Gastroesophageal sphincter (tissue), 4 donors: ENCODE data around the gene ZNF74. TPM values are rescaled to one million over a fixed set of nuclear protein-coding genes. Genes with fewer than 3 reads are reported as not detected.
"Not testable (repeated sequence)": the region's sequence is repeated elsewhere in the genome, so short reads cannot be mapped to it uniquely, and the experiment has no call there.

Experiments
- ATAC-seq: fragments of 150-250 bp; one replicate; pipeline ENCODE4 v1.9.1; 2016; ENCODE audit warnings: mild to moderate bottlenecking, moderate library complexity
- H3K27ac ChIP-seq, 4 donors: fragments of 200-600 bp; sonication (generic) in 3 of 4; 1 replicate in 3 of 4; 2 replicates in 1 of 4; pipeline ENCODE4 v1.5.1; 2016 to 2019
- H3K27me3 ChIP-seq: fragments of 200-600 bp; sonication (generic); one replicate; pipeline ENCODE4 v1.5.1; 2019
- H3K36me3 ChIP-seq, 2 donors: fragments of 200-600 bp; sonication (generic); one replicate each; pipeline ENCODE4 v1.5.1; 2019; ENCODE audit warnings: control low read depth in 1 of 2
- H3K4me1 ChIP-seq, 3 donors: fragments of 200-600 bp; sonication (generic); 1 replicate in 2 of 3; 2 replicates in 1 of 3; pipeline ENCODE4 v1.5.1; 2016 to 2019; ENCODE audit warnings: control low read depth in 2 of 3
- H3K4me3 ChIP-seq, 2 donors: fragments of 200-600 bp; sonication (generic); one replicate each; pipeline ENCODE4 v1.5.1; 2019; ENCODE audit warnings: mild to moderate bottlenecking in 1 of 2, moderate library complexity in 1 of 2
- H3K9me3 ChIP-seq, 3 donors: fragments of 200-600 bp; sonication (generic); one replicate each; pipeline ENCODE4 v1.5.1; 2017 to 2019; ENCODE audit warnings: control low read depth in 2 of 3
- CTCF ChIP-seq, 4 experiments: fragments of 200-600 bp in 2 of 4; fragments of 450-650 bp in 2 of 4; sonication (generic) in 1 of 4; IDR thresholded peaks; one replicate each; pipeline ENCODE4 v1.5.1; 2017 to 2019; ENCODE audit warnings: antibody characterized with exemption in 4 of 4, mild to moderate bottlenecking in 2 of 4, moderate library complexity in 2 of 4
- EP300 ChIP-seq: sonication (generic); formaldehyde crosslinking; IDR thresholded peaks from one replicate; pipeline ENCODE4 v1.6.1; 2017; ENCODE audit warnings: antibody characterized with exemption, mild to moderate bottlenecking
- POLR2A ChIP-seq, 2 donors: fragments of 450-650 bp; IDR thresholded peaks; one replicate each; pipeline ENCODE4 v1.6.1; 2017; ENCODE audit warnings: antibody characterized with exemption in 2 of 2, mild to moderate bottlenecking in 2 of 2, moderate library complexity in 1 of 2
- POLR2AphosphoS5 ChIP-seq: sonication (generic); formaldehyde crosslinking; IDR thresholded peaks from one replicate; pipeline ENCODE4 v1.6.1; 2017; ENCODE audit warnings: antibody characterized with exemption
- WGBS, 2 donors: methylation state at CpG; one replicate each; pipeline ENCODE4 v1.1.5; 2018; ENCODE audit warnings: low coverage in 1 of 2; 5-methylcytosine and 5-hydroxymethylcytosine counted together
- total RNA-seq, 4 donors: library from RNA; depleted of rRNA; stranded (reverse); fragments of >200 nt; gene quantifications; one replicate each; pipeline ENCODE4 v1.1.0, GENCODE V29; 2016

ZNF74 gene
- total RNA-seq, 4 donors from 2014 or later, result 8.6 to 19.9 (median 11.1) TPM

- Histone ChIP-seq H3K27ac (no peak overlapping the region), H3K4me3 (no peak overlapping the region), H3K4me1 (no peaks in the 10 kb centered on the region), H3K36me3 (peaks cover 0 to 42% of the 10 kb centered on the region in 2 donors), H3K9me3 (no peaks in the 10 kb centered on the region), H3K27me3 (no peaks in the 10 kb centered on the region)
- WGBS, 2 donors, result 87% methylated on average over 4 of the region's 4 CpGs; no CpG with 5 or more reads in 1 of the 2 donors
- no peak for ATAC-seq
- TF ChIP-seq CTCF (IDR thresholded peaks at IDR 0.05), result no peak
- TF ChIP-seq EP300, result no peak
- TF ChIP-seq POLR2AphosphoS5, result no peak
- no peak for TF ChIP-seq POLR2A (IDR thresholded peaks at IDR 0.05)
Observed at GRCh38 chr22:20408891-20409290, 14.9 kb downstream of the ZNF74 start.

GRCh38 chr22:20409385-20409784 lies 15.4 kb downstream of the ZNF74 start:
- 92% methylated on average over 3 of the region's 3 CpGs; no CpG with 5 or more reads in 1 of the 2 donors for WGBS, 2 donors
- not testable (repeated sequence) for ATAC-seq

GRCh38 chr22:20412474-20413216 lies 18.7 kb downstream of the ZNF74 start:
- H3K27ac ChIP-seq, result no peak overlapping the region
- H3K36me3 ChIP-seq, result peaks cover 0 to 4% of the 10 kb centered on the region in 2 donors
- no peak for TF ChIP-seq EP300
- no peak for TF ChIP-seq POLR2AphosphoS5
- no peak for TF ChIP-seq CTCF (IDR thresholded peaks at IDR 0.05)
- TF ChIP-seq POLR2A (IDR thresholded peaks at IDR 0.05), result no peak
- WGBS, 2 donors, result 56 to 70% methylated on average over 7 to 10 of the region's 10 CpGs
- H3K9me3 ChIP-seq, result no peaks in the 10 kb centered on the region
- no peaks in the 10 kb centered on the region for H3K27me3 ChIP-seq
- ATAC-seq, result no peak
- H3K4me3 ChIP-seq, result no peak overlapping the region
- no peaks in the 10 kb centered on the region for H3K4me1 ChIP-seq

More at GRCh38 chr22:20409385-20409784, 15.4 kb downstream of the ZNF74 start:
- not testable (repeated sequence) for H3K27me3 ChIP-seq, H3K4me3 ChIP-seq, H3K4me1 ChIP-seq, H3K27ac ChIP-seq, H3K9me3 ChIP-seq
- peaks cover 0 to 37% of the 10 kb centered on the region in 2 donors for H3K36me3 ChIP-seq

GRCh38 chr22:20413217-20414058 lies 19.5 kb downstream of the ZNF74 start:
- no peak for TF ChIP-seq POLR2AphosphoS5
- no peak for TF ChIP-seq POLR2A (IDR thresholded peaks at IDR 0.05)
- TF ChIP-seq EP300, result no peak
- no peak for TF ChIP-seq CTCF (IDR thresholded peaks at IDR 0.05)
- Histone ChIP-seq H3K4me3 (no peak overlapping the region), H3K4me1 (peaks cover 0 to 3% (median 0%) of the 10 kb centered on the region in 3 donors), H3K36me3 (no peaks in the 10 kb centered on the region), H3K9me3 (no peaks in the 10 kb centered on the region), H3K27ac (no peak overlapping the region), H3K27me3 (no peaks in the 10 kb centered on the region)
- no peak for ATAC-seq
- 91 to 94% methylated on average over 4 to 5 of the region's 9 CpGs for WGBS, 2 donors

- TF ChIP-seq POLR2AphosphoS5 (no peak), EP300 (no peak), CTCF (IDR thresholded peaks at IDR 0.05) (no peak), POLR2A (IDR thresholded peaks at IDR 0.05) (no peak)
Observed at GRCh38 chr22:20414059-20414440, 20.1 kb downstream of the ZNF74 start.

More at GRCh38 chr22:20414059-20414440, 20.1 kb downstream of the ZNF74 start:
- Histone ChIP-seq H3K4me1 (peaks cover 0 to 7% (median 0%) of the 10 kb centered on the region in 3 donors), H3K9me3 (no peaks in the 10 kb centered on the region), H3K27ac (no peak overlapping the region), H3K27me3 (no peaks in the 10 kb centered on the region), H3K36me3 (no peaks in the 10 kb centered on the region), H3K4me3 (no peak overlapping the region)
- 72 to 83% methylated on average over 3 to 4 of the region's 5 CpGs for WGBS, 2 donors
- ATAC-seq, result no peak
